Transverse colon (tissue), 3 donors: ENCODE measurements around the gene FBXL13.

Experiments
- CTCF ChIP-seq, 5 experiments: fragments of 200-600 bp in 3 of 5; fragments of 450-650 bp in 2 of 5; sonication (generic) in 3 of 5; IDR thresholded peaks; 1 replicate in 2 of 5; 2 replicates in 3 of 5; pipeline ENCODE4 v1.5.1; 2016 to 2017; ENCODE audit warnings: antibody characterized with exemption in 5 of 5, inconsistent platforms in 3 of 5, mild to moderate bottlenecking in 2 of 5, moderate library complexity in 1 of 5
- POLR2A ChIP-seq: fragments of 450-650 bp; IDR thresholded peaks from one replicate; pipeline ENCODE4 v1.6.1; 2016; ENCODE audit warnings: antibody characterized with exemption, mild to moderate bottlenecking, moderate library complexity

- TF ChIP-seq POLR2A (no peak), CTCF (IDR thresholded peaks at IDR 0.05) (no peak)
Observed at GRCh38 chr7:102828286-102828685, 246.3 kb downstream of the FBXL13 start.
